HG02623 (cell line): ENCODE measurements around the gene PARP16.

Experiments used
- ATAC-seq: cut with Tn5 transposase; IDR thresholded peaks from one replicate; pipeline ENCODE4 v1.9.1; 2021; ENCODE audit warnings: moderate library complexity; ENCODE audit not compliant: unreplicated experiment

Gene PARP16

GRCh38 chr15:65312400-65312916 is 25.8 kb upstream of the PARP16 start:
- ATAC-seq, result no peak

DNA sequence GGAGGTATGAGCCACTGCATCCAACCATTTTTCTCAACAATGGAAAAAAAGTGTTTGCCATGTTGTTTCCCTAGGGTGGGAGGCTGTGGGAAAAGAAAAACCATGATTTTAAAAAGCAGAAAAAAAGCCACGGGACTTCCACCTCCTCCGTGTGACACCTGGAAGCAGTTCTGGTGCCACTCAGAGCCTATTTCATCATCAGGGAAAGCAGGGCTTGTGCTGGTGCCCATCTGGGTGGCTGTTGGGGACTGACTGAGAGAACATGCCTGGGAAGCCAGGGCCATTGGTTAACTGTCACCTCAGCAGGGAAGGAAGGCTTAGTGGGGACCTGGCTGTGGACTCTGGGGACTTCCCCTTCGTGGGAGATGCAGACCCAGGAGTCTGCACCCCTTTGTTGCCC is 25.1 kb upstream of the PARP16 start:
- no peak for ATAC-seq

GRCh38 chr15:65310431-65311137 is 23.9 kb upstream of the PARP16 start:
- no peak for ATAC-seq

- no peak for ATAC-seq
Measured at GRCh38 chr15:65309882-65310418, 23.3 kb upstream of the PARP16 start.

DNA sequence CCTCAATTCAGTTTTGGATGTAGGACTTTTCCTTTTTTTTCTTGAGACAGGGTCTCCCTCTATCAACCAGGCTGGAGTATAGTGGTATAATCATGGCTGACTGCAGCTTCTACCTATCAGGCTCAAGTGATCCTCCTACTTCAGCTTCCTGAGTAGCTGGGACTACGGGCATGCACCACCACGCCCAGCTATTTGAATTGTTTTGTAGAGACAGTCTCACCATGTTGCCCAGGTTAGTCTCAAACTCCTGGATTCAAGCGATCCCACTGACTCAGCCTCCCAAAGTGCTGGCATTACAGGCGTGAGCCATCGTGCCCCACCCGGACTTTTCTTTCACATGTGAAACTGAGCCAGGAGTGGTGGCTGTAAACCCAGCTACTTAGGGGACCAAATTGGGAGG is 21.3 kb upstream of the PARP16 start:
- ATAC-seq, result no peak

DNA sequence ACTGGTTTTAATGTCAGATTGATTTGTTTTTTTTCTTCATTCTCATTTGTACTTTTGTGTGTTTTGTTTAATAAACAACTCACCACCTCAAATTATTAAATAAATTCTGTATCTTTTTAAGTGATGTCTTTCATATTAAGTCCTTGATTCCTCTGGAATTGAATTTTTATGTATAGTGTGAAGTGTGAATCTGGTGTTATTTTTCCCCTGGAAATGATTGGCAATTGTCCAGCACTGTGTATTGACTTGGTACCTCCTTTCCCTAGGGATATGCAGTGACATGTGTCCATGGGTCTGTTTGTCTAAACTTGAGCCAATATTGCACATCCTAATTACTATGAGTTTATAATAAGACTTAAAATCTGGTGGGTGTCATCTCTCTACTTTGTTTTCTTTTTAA is 19.9 kb upstream of the PARP16 start:
- no peak for ATAC-seq

GRCh38 chr15:65305776-65306175 is 19.1 kb upstream of the PARP16 start:
- no peak for ATAC-seq

DNA sequence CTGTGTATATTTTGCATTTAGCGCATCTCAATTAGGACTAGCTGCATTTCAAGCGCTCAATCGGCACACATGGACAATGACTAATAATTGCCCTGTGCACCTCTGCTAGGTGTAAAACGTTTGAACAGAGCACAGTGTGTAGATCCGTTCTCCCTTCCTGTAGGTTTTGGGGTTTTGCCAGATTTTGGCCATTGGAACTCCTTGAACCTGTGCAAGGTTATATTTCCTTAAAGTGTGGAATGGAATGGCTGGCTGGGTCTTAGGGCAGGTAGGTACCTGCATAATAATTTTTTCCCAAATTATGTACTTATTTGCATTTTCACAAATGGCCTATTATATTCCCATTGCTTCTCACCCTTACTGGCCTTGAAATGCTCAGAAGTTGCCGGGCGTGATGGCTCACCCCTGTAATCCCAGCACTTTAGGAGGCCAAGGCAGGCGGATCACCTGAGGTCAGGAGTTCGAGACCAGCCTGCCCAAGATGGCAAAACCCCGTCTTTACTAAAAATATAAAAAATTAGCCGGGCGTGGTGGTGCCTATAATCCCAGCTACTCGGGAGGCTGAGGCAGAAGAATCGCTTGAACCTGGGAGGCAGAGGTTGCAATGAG is 18.6 kb upstream of the PARP16 start:
- peak; percentile 30 for ATAC-seq

DNA sequence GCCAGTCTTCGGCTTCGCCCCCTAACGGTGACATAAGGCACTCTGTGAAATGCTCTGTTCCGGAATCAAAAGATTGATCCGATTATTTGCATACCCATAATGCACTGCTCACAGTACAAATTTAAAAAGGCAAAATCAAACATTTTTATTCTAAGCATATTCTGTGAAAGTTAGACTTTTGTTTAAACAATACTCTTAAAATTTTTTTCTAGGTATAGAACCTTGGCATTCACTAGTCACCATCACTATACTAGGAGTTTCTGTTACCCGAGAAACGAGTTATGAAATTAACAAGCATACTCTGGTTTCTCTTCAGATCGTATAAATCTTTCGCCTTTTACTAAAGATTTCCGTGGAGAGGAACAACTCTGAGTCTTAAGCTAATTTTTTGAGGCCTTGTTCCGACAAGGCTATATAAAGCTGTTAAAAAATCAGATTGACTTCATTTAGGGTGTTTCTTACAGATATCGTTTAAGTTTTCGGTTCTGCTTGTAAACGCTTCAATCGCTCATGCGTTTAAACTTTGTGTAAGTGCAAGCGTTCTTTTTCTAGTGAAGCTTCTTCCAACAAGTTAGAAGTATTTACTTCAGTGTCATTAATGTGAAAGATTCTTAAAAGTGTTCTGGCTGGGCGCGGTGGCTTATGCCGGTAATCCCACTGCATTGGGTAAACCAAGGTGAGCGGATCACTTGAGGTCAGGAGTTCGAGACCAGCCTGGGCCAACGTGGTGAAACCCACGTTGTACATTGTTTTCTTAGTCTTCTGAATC is 17.9 kb upstream of the PARP16 start, which contains the start of gene RNU5B-1:
Gene RNU5B-1, plus strand, starts transcription at position 297 of the 769 bp plus-strand sequence.
- peak; percentile 59 for ATAC-seq

DNA sequence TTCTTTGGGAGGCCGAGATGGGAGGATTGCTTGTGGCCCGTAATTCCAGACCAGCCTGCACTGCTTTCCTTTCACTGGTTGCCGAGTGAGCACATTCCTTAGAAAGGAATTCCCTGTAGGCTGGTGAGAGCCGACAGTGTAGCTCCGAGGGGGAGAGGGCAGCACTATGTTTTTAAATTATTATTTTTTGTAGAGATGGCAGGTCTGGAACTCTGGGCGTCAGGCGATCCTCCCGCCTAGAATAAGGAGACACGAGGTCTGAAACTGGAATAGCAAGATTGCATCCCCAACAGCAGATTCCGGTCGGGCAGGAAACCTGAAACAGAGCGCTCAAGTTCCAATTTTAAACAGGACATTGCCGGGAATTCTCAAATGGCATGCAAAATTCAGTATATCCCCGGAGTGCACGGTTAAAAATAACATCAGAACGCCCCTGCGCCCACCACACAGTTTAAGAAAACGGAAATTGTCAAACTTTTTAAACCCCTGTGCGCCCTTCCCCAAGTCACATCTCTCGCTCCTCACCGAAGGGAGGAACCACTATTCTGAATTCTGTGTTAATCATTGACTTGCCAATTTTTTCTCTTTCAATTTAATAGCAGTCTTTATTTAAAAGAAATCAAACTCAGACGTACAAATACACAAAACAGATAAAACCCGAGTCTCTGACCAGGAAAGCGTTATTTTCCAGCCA is 17.2 kb upstream of the PARP16 start:
- no peak for ATAC-seq

GRCh38 chr15:65302061-65302460 is 15.4 kb upstream of the PARP16 start:
- no peak for ATAC-seq

- no peak for ATAC-seq
Measured at GRCh38 chr15:65300924-65301441, 14.3 kb upstream of the PARP16 start.

GRCh38 chr15:65298731-65299130 is 12.0 kb upstream of the PARP16 start:
- ATAC-seq, result no peak

DNA sequence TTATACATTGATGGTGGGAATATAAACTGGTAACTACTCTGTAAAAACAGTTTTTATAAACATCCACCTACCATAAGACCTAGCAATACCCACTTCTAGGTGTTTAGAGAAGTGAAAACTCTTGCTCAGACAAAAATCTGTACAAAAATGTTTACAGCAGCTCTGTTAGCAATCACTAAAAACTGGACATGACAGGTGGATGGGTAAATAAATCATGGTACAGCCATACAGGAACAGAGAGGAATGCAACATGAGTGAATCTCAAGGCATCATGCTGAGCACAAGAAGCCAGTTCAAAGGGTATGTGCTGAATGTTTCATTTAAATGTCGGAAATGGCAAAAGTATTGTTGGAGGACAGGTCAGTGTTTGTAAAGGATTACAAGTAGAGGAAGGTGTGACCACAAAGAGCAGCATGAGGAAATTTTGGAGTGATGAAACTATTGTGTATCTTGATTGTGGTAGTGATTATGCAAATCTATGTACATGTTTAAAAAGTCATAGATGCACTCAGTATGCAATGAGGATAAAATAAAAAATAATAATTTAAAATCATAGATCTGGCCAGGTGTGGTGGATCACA is 6.3 kb upstream of the PARP16 start:
- ATAC-seq, result no peak

DNA sequence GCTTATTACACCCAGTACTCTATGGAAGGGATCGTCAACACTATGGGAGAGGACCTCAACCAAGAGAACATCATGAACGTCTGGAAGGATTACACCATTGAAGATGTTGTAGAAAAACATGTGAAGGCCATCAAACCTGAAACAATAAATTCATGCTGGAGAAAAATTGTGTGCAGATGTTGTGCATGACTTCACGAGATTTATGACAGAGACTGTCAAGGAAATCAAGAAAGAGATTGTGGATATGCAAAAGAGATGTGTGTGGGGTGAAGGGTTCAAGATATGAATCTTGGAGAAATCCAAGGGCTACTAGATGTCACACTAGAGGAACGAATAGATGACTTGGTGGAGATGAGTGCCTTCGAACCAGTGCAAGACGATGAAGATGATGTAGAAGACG is 3.5 kb upstream of the PARP16 start:
- no peak for ATAC-seq

- ATAC-seq, result no peak
Measured at GRCh38 chr15:65289261-65289854, 2.7 kb upstream of the PARP16 start.

- ATAC-seq, result no peak
Measured at GRCh38 chr15:65287520-65287855, 805 bp upstream of the PARP16 start.

- peak; percentile 18 for ATAC-seq
Measured at GRCh38 chr15:65286069-65286703, 497 bp downstream of the PARP16 start.

- no peak for ATAC-seq
Measured at GRCh38 chr15:65285291-65286068, 1.2 kb downstream of the PARP16 start.
